Neural cell (in vitro differentiated cells): ENCODE data around the gene AKR1B1. TPM values are rescaled to one million over a fixed set of nuclear protein-coding genes. Genes with fewer than 3 reads are reported as not detected.

ENCODE experiments used
- H2AFZ ChIP-seq: fragments of 200-600, 300-800 bp; sonication (generic), shearing (Covaris generic); 2 replicates; pipeline ENCODE4 v1.6.0; 2014; ENCODE audit warnings: low read depth, mild to moderate bottlenecking, antibody characterized with exemption, low read length, moderate library complexity
- H3F3A ChIP-seq: fragments of 200-600 bp; shearing (Covaris generic); 2 replicates; pipeline ENCODE4 v1.6.1; 2016; ENCODE audit warnings: mild to moderate bottlenecking, moderate library complexity, mixed read lengths, antibody characterized with exemption, low read length; ENCODE audit not compliant: insufficient read depth, poor library complexity, severe bottlenecking
- H3K27ac ChIP-seq: fragments of 200-600, 300-800 bp; sonication (generic), shearing (Covaris generic); 2 replicates; pipeline ENCODE4 v1.5.1; 2014; ENCODE audit warnings: mild to moderate bottlenecking, low read length, moderate library complexity
- H3K27me3 ChIP-seq: fragments of 300-800, 200-600 bp; sonication (generic), shearing (Covaris generic); 2 replicates; pipeline ENCODE4 v1.6.0; 2014; ENCODE audit warnings: mild to moderate bottlenecking, low read depth, low read length, moderate library complexity; ENCODE audit not compliant: insufficient read depth
- H3K36me3 ChIP-seq: fragments of 300-800, 200-600 bp; sonication (generic), shearing (Covaris generic); 2 replicates; pipeline ENCODE4 v1.5.1; 2014; ENCODE audit warnings: mild to moderate bottlenecking, antibody characterized with exemption, low read length, moderate library complexity; ENCODE audit not compliant: insufficient read depth
- H3K4me2 ChIP-seq: fragments of 300-800, 200-600 bp; sonication (generic), shearing (Covaris generic); 2 replicates; pipeline ENCODE4 v1.6.0; 2014; ENCODE audit warnings: mild to moderate bottlenecking, low read length
- H3K4me3 ChIP-seq: fragments of 300-800, 200-600 bp; sonication (generic), shearing (Covaris generic); 2 replicates; pipeline ENCODE4 v1.5.1; 2014; ENCODE audit warnings: mild to moderate bottlenecking, low read length, moderate library complexity
- H3K79me2 ChIP-seq: fragments of 200-600 bp; shearing (Covaris generic); replicated peaks from 2 replicates; pipeline ENCODE4 v1.6.0; 2014; ENCODE audit warnings: mild to moderate bottlenecking, low read length, moderate library complexity; ENCODE audit not compliant: insufficient read depth
- H3K9ac ChIP-seq: fragments of 300-800, 200-600 bp; sonication (generic), shearing (Covaris generic); 2 replicates; pipeline ENCODE4 v1.6.1; 2016; ENCODE audit warnings: mild to moderate bottlenecking, low read length, mixed read lengths
- H3K9me2 ChIP-seq: fragments of 200-600 bp; shearing (Covaris generic); 2 replicates; pipeline ENCODE4 v1.6.1; 2016; ENCODE audit warnings: mild to moderate bottlenecking, low read length, mixed read lengths; ENCODE audit not compliant: insufficient read depth
- H3K9me3 ChIP-seq: fragments of 200-600, 300-800 bp; sonication (generic), shearing (Covaris generic); 2 replicates; pipeline ENCODE4 v1.6.1; 2016; ENCODE audit warnings: mild to moderate bottlenecking, mixed run types, low read length, moderate library complexity, mixed read lengths
- H4K20me1 ChIP-seq: fragments of 200-600 bp; shearing (Covaris generic); 2 replicates; pipeline ENCODE4 v1.6.1; 2016; ENCODE audit warnings: mild to moderate bottlenecking, mixed run types; ENCODE audit not compliant: insufficient read depth
- CTCF ChIP-seq: fragments of 450-650 bp; IDR thresholded peaks from 2 replicates; pipeline ENCODE4 v1.5.1; 2014; ENCODE audit warnings: antibody characterized with exemption, mild to moderate bottlenecking, moderate library complexity; ENCODE audit not compliant: poor library complexity, severe bottlenecking
- EP300 ChIP-seq: fragments of 450-650 bp; conservative IDR thresholded peaks from 2 replicates; pipeline ENCODE4 v1.6.1; 2014; ENCODE audit warnings: antibody characterized with exemption, mild to moderate bottlenecking, moderate library complexity; ENCODE audit not compliant: poor library complexity, severe bottlenecking
- EZH2 ChIP-seq: fragments of 200-600, 300-800 bp; shearing (Covaris generic), sonication (generic); IDR thresholded peaks from 2 replicates; pipeline ENCODE4 v1.6.1; 2014; ENCODE audit warnings: antibody characterized with exemption, low read length, borderline replicate concordance, mild to moderate bottlenecking; ENCODE audit not compliant: insufficient read depth, poor library complexity, severe bottlenecking
- MXI1 ChIP-seq: fragments of 450-650 bp; conservative IDR thresholded peaks from 2 replicates; pipeline ENCODE4 v1.6.1; 2014; ENCODE audit warnings: antibody characterized with exemption, mild to moderate bottlenecking; ENCODE audit not compliant: poor library complexity, severe bottlenecking
- POLR2AphosphoS5 ChIP-seq: IDR thresholded peaks from 2 replicates; pipeline ENCODE4 v1.6.1; 2012
- RAD21 ChIP-seq: fragments of 450-650 bp; conservative IDR thresholded peaks from 2 replicates; pipeline ENCODE4 v1.6.1; 2014; ENCODE audit warnings: antibody characterized with exemption, mild to moderate bottlenecking, moderate library complexity
- REST ChIP-seq: IDR thresholded peaks from 2 replicates; pipeline ENCODE4 v1.6.1; 2012; ENCODE audit warnings: borderline replicate concordance
- SMC3 ChIP-seq: fragments of 450-650 bp; conservative IDR thresholded peaks from 2 replicates; pipeline ENCODE4 v1.6.1; 2014; ENCODE audit warnings: antibody characterized with exemption, mild to moderate bottlenecking, moderate library complexity; ENCODE audit not compliant: poor library complexity
- TAF1 ChIP-seq: IDR thresholded peaks from 2 replicates; pipeline ENCODE4 v1.6.1; 2012; ENCODE audit warnings: low read depth
- polyA plus RNA-seq: library from polyadenylated mRNA; depleted of rRNA; stranded (reverse); fragments of >200 nt; gene quantifications from 2 replicates; pipeline ENCODE4 v1.2.3, GENCODE V29; 2014

Gene AKR1B1
- polyA plus RNA-seq, 1 donor from 2014 or later = 202 TPM

GRCh38 chr7:134483296-134483695, 24.4 kb upstream of the AKR1B1 start:
- H3K9ac ChIP-seq = no peak overlapping the region
- no peaks in the 10 kb centered on the region for H3K9me3 ChIP-seq
- no peaks in the 10 kb centered on the region for H4K20me1 ChIP-seq
- no peaks in the 10 kb centered on the region for H3F3A ChIP-seq
- H3K27ac ChIP-seq = no peak overlapping the region
- H3K4me3 ChIP-seq = no peak overlapping the region
- no peak for TF ChIP-seq MXI1
- no peak for TF ChIP-seq EZH2
- no peak for TF ChIP-seq POLR2AphosphoS5
- TF ChIP-seq EP300 = no peak
- TF ChIP-seq CTCF = no peak
- no peaks in the 10 kb centered on the region for H3K79me2 ChIP-seq
- H3K27me3 ChIP-seq = no peaks in the 10 kb centered on the region
- H3K4me2 ChIP-seq = no peak overlapping the region
- H3K36me3 ChIP-seq = no peaks in the 10 kb centered on the region
- H2AFZ ChIP-seq = no peak overlapping the region
- no peaks in the 10 kb centered on the region for H3K9me2 ChIP-seq

GRCh38 chr7:134482858-134483257, 24.0 kb upstream of the AKR1B1 start:
- H3K9ac ChIP-seq = no peak overlapping the region
- no peaks in the 10 kb centered on the region for H3K9me2 ChIP-seq
- H3K27me3 ChIP-seq = no peaks in the 10 kb centered on the region
- H3K27ac ChIP-seq = no peak overlapping the region
- H4K20me1 ChIP-seq = no peaks in the 10 kb centered on the region
- H3K79me2 ChIP-seq = no peaks in the 10 kb centered on the region
- H3F3A ChIP-seq = no peaks in the 10 kb centered on the region
- H3K36me3 ChIP-seq = no peaks in the 10 kb centered on the region
- TF ChIP-seq REST (no peak), TAF1 (no peak), SMC3 (no peak), EP300 (no peak), EZH2 (no peak), RAD21 (no peak), CTCF (no peak), POLR2AphosphoS5 (no peak), MXI1 (no peak)
- no peak overlapping the region for H3K4me3 ChIP-seq
- H3K4me2 ChIP-seq = no peak overlapping the region
- no peaks in the 10 kb centered on the region for H3K9me3 ChIP-seq
- H2AFZ ChIP-seq = no peak overlapping the region
